GM19372 (cell line): ENCODE data around the gene SLC23A3.

Source experiments
- ATAC-seq: cut with Tn5 transposase; IDR thresholded peaks from one replicate; pipeline ENCODE4 v1.9.1; 2021; ENCODE audit warnings: mild to moderate bottlenecking, low read depth, moderate library complexity; ENCODE audit not compliant: unreplicated experiment

Gene SLC23A3

DNA sequence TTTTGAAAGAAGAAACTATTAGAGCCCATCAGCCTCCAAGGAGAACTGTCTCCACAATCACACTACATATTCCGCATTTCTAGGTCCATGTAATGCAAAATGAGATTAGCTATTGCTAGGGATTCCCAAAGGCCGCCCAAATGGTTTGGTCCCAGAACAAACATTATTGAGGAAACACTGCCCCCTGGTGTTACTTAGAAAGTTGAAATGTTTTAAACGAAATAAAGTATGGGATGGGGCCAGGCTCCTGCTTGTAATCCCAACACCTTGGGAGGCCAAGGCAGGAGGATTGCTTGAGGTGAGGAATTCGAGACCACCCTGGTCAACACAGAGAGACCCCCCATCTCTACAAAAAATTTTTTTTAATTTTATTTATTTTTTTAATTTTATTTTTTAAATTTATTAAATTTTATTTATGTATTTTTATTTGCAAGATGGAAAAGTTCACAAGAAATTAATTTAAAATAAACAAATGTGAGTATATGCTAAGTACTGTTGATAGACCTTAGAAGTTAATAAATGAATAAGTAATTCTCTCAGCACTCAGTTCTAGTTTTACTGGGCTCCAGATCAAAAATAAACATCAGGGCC is 14.7 kb downstream of the SLC23A3 start:
- ATAC-seq, result no peak

DNA sequence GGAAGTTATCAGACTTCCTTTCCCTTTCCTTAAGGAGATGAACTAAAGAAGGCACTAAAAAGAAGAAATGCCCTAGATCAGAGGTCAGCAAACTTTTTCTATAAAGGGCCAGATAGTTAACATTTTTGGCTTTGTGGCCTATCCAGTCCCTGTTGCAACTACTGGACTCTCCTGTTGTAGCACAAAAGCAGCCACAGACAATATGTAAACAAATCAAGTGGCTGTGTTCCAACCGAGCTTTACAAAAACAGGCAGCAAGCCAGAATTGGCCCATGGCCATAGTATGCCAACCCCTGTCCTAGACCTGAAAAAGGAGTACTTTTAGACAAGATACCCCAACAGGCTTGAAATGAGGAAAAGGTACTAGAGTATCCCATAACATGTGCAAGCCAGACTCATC is 20.2 kb downstream of the SLC23A3 start:
- ATAC-seq, result no peak

DNA sequence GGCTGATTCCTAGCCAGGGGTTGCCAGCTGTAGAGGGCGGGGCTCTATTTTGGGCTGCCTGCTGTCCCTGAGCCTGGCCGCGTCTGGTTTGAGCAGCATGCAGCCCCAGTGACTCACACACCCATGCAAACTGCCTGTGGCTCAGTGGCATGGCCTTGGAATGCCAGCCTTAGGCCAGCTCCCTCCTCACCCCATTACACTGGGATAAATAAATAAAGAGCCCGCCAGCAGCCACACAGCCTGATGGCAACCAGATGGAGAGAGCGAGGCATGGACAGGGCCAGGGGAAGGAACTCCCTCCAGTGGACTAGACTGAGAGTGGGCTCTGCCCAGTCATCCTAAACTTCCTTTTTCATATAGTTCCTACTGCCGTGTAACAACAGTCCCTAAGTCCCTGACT is 27.5 kb downstream of the SLC23A3 start:
- ATAC-seq, result no peak

DNA sequence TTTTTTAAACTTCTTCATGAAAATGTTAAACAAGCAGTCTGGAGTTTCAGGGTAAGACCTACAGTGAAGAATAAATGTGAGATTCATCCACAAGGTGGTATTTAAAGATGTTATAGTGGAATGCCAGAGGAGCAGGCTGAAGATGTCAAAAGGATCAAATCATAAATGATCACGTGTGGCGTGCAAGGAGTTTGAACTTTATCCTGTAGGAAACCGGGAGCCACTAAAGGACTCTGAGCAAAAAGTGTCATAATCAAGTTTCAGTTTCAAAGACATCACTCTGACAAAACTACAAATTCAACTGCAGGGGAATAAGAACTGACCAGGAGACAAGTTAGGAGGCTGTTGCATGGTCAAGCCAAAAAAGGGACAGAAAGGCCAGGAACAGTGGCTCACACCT is 29.1 kb downstream of the SLC23A3 start:
- no peak for ATAC-seq

DNA sequence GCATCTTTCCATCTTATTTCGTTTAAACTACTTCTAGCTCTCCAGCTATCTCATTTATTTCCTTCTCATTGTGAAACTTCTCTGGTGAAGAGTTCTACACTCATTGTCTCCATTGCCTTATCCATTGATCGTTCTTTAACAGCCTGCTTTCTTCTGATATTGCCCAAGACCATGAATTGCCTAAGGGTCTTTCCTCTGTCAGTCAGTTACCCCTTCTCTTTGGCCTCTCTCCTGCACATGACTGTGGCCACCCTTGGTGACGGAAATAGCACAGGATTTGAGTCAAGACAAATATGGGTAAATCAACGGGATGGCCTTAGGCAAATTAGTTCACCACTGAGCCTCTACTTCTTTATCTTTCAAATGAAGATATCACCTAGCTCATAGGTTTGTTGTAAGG is 35.9 kb downstream of the SLC23A3 start:
- no peak for ATAC-seq

- no peak for ATAC-seq
Measured at GRCh38 chr2:219131744-219132143, 38.1 kb downstream of the SLC23A3 start.

GRCh38 chr2:219131327-219131726 is 38.5 kb downstream of the SLC23A3 start:
- no peak for ATAC-seq

DNA sequence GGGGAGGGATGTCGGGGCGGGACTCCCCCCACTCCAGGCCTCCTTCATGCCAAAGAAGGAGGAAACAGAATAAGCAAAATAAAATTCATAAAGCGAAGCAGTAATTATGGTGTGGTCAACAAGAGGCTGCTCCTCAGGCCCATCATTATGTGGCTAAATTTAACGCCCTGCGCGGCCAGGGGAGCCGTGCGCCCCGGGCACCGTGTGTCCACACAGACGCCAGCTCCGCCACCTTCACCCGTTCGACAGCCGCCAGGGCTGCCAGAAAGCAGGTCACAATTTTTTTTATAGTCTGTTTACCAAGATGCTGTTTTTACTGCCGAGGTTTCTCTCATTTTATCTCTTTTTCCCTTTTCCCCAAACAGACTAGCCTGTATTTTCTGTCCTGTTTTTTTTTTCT is 40.2 kb downstream of the SLC23A3 start:
- no peak for ATAC-seq

DNA sequence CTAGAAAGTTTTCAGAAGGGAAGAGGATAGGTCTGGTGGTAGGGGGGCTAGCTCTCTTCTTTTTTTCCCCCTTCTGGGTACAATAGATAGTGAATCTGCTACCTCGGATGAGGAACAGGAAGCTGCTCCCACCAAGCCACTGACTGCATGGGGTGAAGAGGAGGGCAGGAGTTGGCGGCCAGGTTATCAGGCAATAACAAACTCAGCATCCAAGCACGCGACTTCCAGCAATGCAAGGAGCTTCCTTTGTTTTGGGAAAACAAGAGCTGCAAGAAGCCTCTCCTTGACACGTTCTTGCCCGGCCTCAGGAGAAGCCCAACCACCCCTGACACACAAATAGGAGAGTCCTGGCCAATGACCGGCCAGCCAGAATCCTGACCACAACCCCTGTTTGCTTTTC is 41.4 kb downstream of the SLC23A3 start:
- ATAC-seq, result no peak

DNA sequence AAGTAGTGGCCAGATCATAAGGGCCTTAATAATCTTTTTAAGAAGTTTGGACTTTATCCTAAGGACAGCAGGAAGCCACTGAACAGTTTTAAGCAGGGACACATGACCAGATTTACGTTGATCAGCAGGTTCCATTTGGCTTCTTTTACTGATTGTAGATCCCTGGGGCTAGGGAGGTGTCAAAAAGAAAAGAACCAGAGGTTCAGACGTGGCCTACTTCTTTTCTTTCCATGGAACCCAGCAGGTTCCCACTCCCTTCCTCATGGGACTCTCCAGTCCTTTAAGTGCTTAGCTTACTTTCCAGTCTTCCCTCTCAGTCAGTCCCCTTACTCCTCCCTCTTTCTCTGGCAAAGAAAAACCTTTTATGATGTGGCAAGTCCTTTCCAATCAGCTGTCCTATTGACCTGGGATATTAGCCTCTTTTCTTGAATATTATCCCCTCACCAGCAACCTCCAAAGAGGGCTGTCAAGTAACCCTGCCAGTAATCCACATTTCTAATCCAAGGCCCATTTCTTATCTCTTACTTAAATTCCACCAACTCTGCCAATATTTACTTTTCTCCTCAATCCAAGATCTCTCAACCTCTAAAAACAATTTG is 42.7 kb downstream of the SLC23A3 start:
- ATAC-seq, result no peak

GRCh38 chr2:219126555-219126954 is 43.3 kb downstream of the SLC23A3 start:
- ATAC-seq, result no peak

DNA sequence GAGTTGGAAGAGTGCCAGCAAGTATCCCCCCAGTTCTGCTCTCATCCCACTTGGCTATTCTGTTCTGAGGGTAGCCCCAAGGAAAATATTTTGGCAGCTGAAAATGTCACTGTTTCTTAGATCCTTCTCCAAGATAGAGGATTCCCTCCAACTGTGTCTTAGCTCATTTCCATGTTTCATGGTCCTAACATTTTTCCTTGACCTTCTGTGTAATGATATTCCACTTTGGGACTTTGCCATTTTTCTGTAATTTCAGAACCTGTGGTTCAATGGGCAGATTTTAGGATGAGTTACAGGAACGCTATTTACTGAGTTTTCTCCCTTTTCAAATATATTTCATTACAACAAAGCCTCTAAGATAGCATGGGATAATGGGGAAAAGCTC is 44.0 kb downstream of the SLC23A3 start:
- no peak for ATAC-seq

DNA sequence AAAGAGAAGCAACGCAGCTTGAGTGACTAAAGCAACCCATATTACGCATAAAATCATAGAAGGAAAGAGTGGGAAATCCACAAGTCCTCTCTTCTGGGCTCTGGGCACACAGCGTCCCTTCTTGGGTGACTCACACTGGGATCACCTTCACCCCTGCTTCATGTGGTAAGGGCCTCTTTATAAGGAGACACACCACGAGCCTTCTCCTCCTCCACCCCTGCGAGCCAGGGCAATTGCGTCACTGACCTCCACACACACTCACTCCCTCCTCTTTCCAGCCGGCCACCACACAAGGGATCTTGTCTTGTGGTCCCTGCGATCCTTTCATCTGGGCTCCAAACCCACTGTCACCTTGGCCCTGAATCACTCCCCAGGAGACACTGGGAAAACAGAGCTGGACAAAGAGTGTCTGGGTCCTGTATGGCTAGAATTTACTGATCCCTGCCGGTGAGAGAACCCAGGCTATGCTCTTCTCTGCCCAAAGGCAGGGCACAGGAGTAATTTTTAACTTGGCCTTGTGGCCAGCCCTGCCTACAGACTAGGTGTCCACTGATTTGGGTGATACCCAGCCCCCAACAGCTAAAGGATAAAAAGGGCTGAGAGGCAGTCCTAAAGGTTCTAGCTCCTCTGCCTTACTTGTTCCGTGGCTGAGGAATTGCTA is 44.5 kb downstream of the SLC23A3 start:
- no peak for ATAC-seq

DNA sequence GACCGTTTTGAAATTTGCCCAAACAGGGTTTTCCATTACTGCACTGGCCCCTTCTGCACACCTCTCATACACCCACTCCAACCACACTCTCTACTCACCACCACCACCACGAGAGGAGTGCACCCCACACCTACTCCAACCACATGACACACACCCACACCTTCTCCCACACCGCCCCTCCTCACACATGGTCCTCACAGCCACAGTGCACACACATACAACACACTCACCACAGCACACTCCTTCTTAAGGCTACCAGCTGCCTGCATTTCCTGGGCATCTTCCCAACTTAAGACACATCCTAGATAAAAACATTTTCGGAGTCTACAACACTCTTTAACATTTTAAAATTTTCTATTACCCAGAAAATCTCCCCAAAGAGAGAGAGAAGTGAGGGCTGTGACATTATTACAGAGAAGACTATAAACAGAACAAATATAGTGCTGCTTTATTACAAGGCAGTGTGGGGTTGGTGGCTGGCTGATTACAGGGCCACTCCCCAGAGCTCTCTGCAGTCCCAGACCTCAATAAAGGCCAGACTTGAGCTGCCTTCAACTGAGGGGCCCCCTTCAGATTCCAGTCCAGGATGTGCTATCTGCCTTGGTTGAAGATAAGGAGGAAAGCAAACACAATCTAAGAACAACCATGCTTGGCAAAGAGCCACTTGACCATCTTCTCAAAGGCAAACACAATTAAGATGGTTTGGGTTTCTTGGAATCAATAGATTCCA is 45.3 kb downstream of the SLC23A3 start:
- no peak for ATAC-seq

- no peak for ATAC-seq
Measured at GRCh38 chr2:219123356-219124135, 46.3 kb downstream of the SLC23A3 start.

GRCh38 chr2:219122202-219122980 is 47.4 kb downstream of the SLC23A3 start:
- no peak for ATAC-seq

- ATAC-seq, result no peak
Measured at GRCh38 chr2:219120082-219120481, 49.7 kb downstream of the SLC23A3 start.

- no peak for ATAC-seq
Measured at GRCh38 chr2:219119422-219120043, 50.3 kb downstream of the SLC23A3 start.

DNA sequence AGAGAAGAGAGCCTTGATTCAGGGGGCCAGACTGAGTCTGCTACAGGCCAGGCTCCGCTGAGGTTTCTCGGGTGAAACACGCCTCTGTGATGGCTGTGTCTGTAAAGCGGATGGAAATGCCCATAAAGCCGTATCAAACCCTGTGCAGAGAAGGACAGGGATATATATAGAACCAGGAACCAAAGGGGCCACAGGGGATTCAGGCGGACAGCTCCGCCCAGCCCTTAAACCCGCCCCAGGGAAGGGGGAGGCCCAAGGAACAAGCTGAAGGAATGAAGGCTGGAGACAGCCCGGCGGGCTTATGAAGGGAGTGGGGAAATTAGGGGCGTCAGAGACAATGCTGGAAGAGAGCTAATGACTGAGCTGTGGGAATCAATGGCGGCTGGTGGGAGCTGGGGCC is 51.3 kb downstream of the SLC23A3 start:
- no peak for ATAC-seq
